GM19452 (cell line): Measurements from ENCODE around the gene LRRC32.

ENCODE experiments used
- ATAC-seq: cut with Tn5 transposase; IDR thresholded peaks from one replicate; pipeline ENCODE4 v1.9.1; 2021; ENCODE audit not compliant: unreplicated experiment

The LRRC32 gene

GRCh38 chr11:76664578-76665061 lies 5.9 kb downstream of the LRRC32 start:
- no peak for ATAC-seq

DNA sequence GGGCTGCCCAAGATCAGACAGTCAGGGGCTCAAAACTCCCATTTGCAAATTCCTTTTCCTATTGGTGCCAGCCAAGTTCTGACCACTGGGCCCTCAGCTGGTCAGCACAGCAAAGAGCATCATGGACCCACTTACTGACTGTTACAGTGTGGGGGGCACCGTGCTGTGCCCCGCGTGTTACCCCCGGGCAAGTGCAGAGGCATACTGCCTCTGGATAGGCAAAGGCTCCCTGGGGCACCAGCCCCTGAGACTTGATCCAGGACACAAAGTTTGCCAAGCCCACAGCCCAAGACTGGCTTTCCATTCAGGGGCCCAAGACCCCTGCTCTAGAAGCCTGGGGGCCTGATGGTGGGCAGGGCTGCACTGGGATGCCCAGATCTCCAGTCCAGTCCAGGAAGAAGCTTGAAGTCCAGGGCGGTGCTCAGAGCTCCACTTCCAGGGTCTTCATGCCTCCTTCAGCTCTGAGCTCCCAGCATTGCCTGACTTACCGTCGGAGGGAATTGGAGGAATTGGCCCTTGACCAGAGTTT lies 6.6 kb downstream of the LRRC32 start:
- ATAC-seq: no peak

GRCh38 chr11:76663486-76663810 lies 7.1 kb downstream of the LRRC32 start:
- ATAC-seq: no peak

GRCh38 chr11:76662656-76663485 lies 7.7 kb downstream of the LRRC32 start:
- no peak for ATAC-seq

- no peak for ATAC-seq
Measured at GRCh38 chr11:76661834-76662434, 8.6 kb downstream of the LRRC32 start.

DNA sequence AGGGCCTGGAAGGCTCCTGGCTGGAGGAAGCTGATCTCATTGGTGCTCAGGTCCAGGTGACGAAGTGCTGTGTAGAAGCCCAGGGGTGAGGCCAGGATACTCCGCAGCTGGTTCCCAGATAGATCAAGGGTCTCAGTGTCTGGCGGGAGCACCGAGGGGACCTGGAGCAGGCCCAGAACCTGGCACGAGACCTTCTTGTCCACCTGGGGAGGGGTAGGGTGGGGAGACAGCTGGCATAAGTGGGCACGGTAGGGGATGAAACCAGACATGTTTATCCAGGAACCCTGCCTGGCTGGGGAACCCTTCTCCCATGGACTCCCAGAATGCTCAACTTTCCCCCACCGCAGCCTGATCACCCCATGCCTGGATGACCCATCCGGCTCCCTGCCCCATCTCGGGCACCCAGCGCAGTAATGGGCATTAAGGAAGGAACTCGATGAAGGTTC lies 9.2 kb downstream of the LRRC32 start:
- no peak for ATAC-seq

DNA sequence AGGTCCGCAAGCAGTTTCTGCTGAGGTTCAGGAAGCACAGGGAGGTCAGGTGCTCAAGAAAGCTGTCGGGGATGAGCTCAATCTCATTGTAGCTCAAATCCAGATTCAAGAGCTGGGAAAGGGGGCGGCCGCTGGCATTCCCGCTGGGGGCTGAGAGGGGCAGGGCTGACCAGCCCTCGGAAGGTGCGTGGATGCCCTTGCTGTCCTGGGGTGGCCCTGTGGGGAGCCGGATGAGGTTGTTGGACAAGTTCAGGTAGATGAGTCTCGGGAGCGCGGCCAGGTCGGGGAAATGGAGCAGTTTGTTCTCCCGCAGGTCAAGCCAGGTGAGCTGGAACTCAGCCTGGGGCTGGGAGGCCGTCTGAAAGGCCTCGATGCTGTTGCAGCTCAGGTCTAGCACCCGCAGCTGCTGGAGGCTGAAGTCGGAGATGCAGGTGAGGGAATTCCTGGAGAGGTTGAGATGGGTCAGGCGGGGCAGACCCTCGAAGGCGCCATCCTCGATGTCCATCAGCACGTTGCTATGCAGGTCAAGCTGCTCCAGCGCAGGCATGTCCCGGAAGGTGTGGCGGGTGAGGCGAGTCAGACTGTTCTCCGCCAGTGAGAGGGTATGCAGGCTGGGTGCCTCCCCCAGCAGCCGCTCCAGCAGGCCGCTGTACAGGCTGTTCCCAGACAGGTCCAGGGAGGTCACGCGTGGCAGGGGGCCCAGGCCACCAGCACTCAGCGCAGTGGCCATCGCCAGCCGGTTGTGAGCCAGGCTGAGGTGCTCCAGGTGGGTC lies 9.8 kb downstream of the LRRC32 start:
- no peak for ATAC-seq

- ATAC-seq: no peak
Measured at GRCh38 chr11:76659672-76660532, 10.6 kb downstream of the LRRC32 start.

GRCh38 chr11:76658651-76659650 lies 11.6 kb downstream of the LRRC32 start:
- ATAC-seq: no peak

DNA sequence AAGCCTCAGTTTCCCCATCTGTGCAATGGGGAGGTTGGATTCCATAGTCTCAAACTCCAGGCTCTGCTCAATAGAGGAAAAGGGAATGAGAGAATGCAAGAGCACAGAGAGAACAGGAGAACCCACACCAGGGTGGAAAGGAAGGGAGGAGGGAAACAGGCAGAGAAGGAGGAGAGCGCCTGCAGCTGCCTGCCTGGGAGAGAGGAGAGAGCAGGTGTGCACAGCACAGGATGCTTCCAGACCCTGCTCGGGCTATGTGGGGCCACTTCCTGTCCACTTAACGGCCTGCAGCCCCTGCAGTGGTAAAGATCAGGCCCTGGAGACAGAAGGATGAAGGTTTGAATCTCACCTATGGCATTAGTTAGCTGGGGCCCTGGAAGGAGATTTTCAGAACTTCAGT lies 12.3 kb downstream of the LRRC32 start:
- ATAC-seq: no peak

GRCh38 chr11:76657187-76658170 lies 13.1 kb downstream of the LRRC32 start:
- ATAC-seq: no peak

- ATAC-seq: no peak
Measured at GRCh38 chr11:76656571-76657081, 13.9 kb downstream of the LRRC32 start.

DNA sequence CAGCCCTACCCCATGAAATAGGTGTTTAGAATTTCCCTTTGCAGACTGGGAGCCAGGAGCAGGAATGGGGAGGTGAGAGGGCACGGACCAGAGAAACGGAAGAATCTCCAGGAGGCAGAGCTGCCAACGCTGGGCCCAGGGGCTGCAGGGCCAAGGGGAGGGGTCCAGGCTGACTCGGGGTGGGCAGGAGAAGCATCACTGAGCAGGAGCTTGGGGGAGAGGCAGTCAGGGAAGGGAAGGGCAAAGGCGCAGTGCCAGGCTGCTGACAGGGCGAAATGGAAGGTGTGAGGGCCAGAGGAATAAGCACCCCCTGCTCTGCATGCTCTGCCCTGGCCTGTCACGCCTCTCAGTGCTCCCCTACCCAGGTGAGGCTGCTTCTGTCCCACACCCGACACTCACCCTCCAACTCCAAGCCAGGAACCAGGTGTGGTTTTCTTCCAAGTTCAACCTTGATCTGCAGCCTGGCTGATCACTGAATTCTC lies 14.5 kb downstream of the LRRC32 start:
- ATAC-seq: no peak

- no peak for ATAC-seq
Measured at GRCh38 chr11:76655501-76656049, 15.0 kb downstream of the LRRC32 start.

- no peak for ATAC-seq
Measured at GRCh38 chr11:76654980-76655379, 15.6 kb downstream of the LRRC32 start.

- no peak for ATAC-seq
Measured at GRCh38 chr11:76654298-76654851, 16.2 kb downstream of the LRRC32 start.

GRCh38 chr11:76653674-76654284 lies 16.8 kb downstream of the LRRC32 start:
- ATAC-seq: no peak
